Activated CD4-positive, alpha-beta memory T cell treated with anti-CD3 and anti-CD28 coated beads, Interleukin-2, amount 10 ng/mL, durations not matched to agents 7 days and 5 days (primary cell): ENCODE results near the gene DHX15. TPM values are rescaled to one million over a fixed set of nuclear protein-coding genes. Genes with fewer than 3 reads are reported as not detected.

Experiments
- CTCF ChIA-PET: fragments of 350-600 bp; sonication (Branson Sonifier 250); formaldehyde crosslinking; loops from one replicate; lab custom pipeline; 2021; ENCODE audit warnings: antibody characterized with exemption, inconsistent platforms; lab: Charles Lee
- POLR2A ChIA-PET: fragments of 350-600 bp; sonication (Branson Sonifier 250); formaldehyde crosslinking; loops from one replicate; lab custom pipeline; 2021; ENCODE audit warnings: antibody characterized with exemption; lab: Charles Lee
- DNase-seq: peaks from one replicate; pipeline ENCODE4 v3.0.0-alpha.2; 2020
- H3K27ac Mint-ChIP-seq: one replicate; pipeline ENCODE4 v1.8.0; 2021; ENCODE audit warnings: mild to moderate bottlenecking, mixed read lengths
- H3K27me3 Mint-ChIP-seq: one replicate; pipeline ENCODE4 v1.8.0; 2021; ENCODE audit warnings: mixed read lengths
- H3K36me3 Mint-ChIP-seq: one replicate; pipeline ENCODE4 v1.8.0; 2021; ENCODE audit warnings: low read depth, mixed read lengths
- H3K4me1 Mint-ChIP-seq: one replicate; pipeline ENCODE4 v1.8.0; 2021; ENCODE audit warnings: mixed read lengths
- H3K4me3 Mint-ChIP-seq: one replicate; pipeline ENCODE4 v1.8.0; 2021; ENCODE audit warnings: mild to moderate bottlenecking, mixed read lengths
- H3K9me3 Mint-ChIP-seq: one replicate; pipeline ENCODE4 v1.8.0; 2021; ENCODE audit warnings: mixed read lengths
- total RNA-seq, 2 experiments: library from RNA; stranded (reverse); gene quantifications; one replicate each; pipeline ENCODE4 v1.2.3, GENCODE V29; 2021

The DHX15 gene
- total RNA-seq, 2 experiments from 2014 or later, result 150 TPM

- no peak for DNase-seq
- Mint-ChIP-seq H3K36me3 (peaks cover 69% of the 10 kb centered on the region), H3K27me3 (no peaks in the 10 kb centered on the region), H3K4me1 (peaks cover 63% of the 10 kb centered on the region), H3K4me3 (no peak overlapping the region), H3K9me3 (peaks cover 2% of the 10 kb centered on the region), H3K27ac (no peak overlapping the region)
- ChIA-PET POLR2A (interaction anchor here (0.8 kb wide), 1 partner anchor 25 kb away, joined by 3 read pairs; the partner anchor contains the start of gene DHX15), CTCF (interaction anchor here (3.4 kb wide), 1 partner anchor 8 kb away, joined by 15 read pairs; no protein-coding TSS in a partner anchor)
Measured at GRCh38 chr4:24559032-24559821, 25.1 kb downstream of the DHX15 start.

- CTCF ChIA-PET, result interaction anchor here (0.8 to 1.6 kb wide), 2 partner anchors 19 to 27 kb away, joined by 3 to 6 read pairs; partner anchors contain the start of gene DHX15
- no peaks in the 10 kb centered on the region for H3K27me3 Mint-ChIP-seq
- H3K4me3 Mint-ChIP-seq, result no peak overlapping the region
- H3K36me3 Mint-ChIP-seq, result peaks cover 65% of the 10 kb centered on the region
- peaks cover 2% of the 10 kb centered on the region for H3K9me3 Mint-ChIP-seq
- peaks cover 64% of the 10 kb centered on the region for H3K4me1 Mint-ChIP-seq
- DNase-seq, result no peak
- peak overlapping the region; percentile 32 for H3K27ac Mint-ChIP-seq
- POLR2A ChIA-PET, result interaction anchor here (0.9 to 1.8 kb wide), 2 partner anchors 11 to 25 kb away, joined by 3 to 5 read pairs; no protein-coding TSS in a partner anchor
Measured at GRCh38 chr4:24557026-24558025, 27.0 kb downstream of the DHX15 start.

GRCh38 chr4:24551492-24552289 is 32.7 kb downstream of the DHX15 start:
- Mint-ChIP-seq H3K4me1 (peaks cover 43% of the 10 kb centered on the region), H3K27ac (peak overlapping the region; percentile 69), H3K4me3 (no peak overlapping the region), H3K36me3 (peaks cover 59% of the 10 kb centered on the region), H3K9me3 (no peaks in the 10 kb centered on the region), H3K27me3 (no peaks in the 10 kb centered on the region)
- DNase-seq, result no peak
- ChIA-PET CTCF (interaction anchor here (0.7 to 2.9 kb wide), 13 partner anchors 9 to 78 kb away, joined by 3 to 16 read pairs (median 5); partner anchors contain the start of gene DHX15), POLR2A (interaction anchor here (2.1 to 2.6 kb wide), 2 partner anchors 17 to 32 kb away, joined by 6 to 14 read pairs; partner anchors contain the start of gene DHX15)

GRCh38 chr4:24550441-24551175 is 33.7 kb downstream of the DHX15 start:
- ChIA-PET CTCF (interaction anchor here (1.2 to 2.9 kb wide), 7 partner anchors 10 to 61 kb away, joined by 3 to 16 read pairs (median 7); partner anchors contain the start of gene DHX15), POLR2A (interaction anchor here (0.6 to 2.6 kb wide), 4 partner anchors 12 to 41 kb away, joined by 3 to 14 read pairs (median 4); partner anchors contain the start of gene DHX15)
- Mint-ChIP-seq H3K36me3 (peaks cover 54% of the 10 kb centered on the region), H3K9me3 (no peaks in the 10 kb centered on the region), H3K4me1 (peaks cover 40% of the 10 kb centered on the region), H3K4me3 (no peak overlapping the region), H3K27ac (no peak overlapping the region), H3K27me3 (no peaks in the 10 kb centered on the region)
- no peak for DNase-seq

- no peak overlapping the region for H3K27ac Mint-ChIP-seq
- no peak overlapping the region for H3K4me3 Mint-ChIP-seq
- peaks cover 56% of the 10 kb centered on the region for H3K36me3 Mint-ChIP-seq
- H3K9me3 Mint-ChIP-seq, result no peaks in the 10 kb centered on the region
- POLR2A ChIA-PET, result interaction anchor here (0.9 kb wide), 1 partner anchor 13 kb away, joined by 4 read pairs; no protein-coding TSS in a partner anchor
- CTCF ChIA-PET, result no interaction called here
- no peak for DNase-seq
- H3K4me1 Mint-ChIP-seq, result peaks cover 55% of the 10 kb centered on the region
- no peaks in the 10 kb centered on the region for H3K27me3 Mint-ChIP-seq
Measured at GRCh38 chr4:24547979-24548378, 36.4 kb downstream of the DHX15 start.

GRCh38 chr4:24544208-24544988 is 40.0 kb downstream of the DHX15 start:
- Mint-ChIP-seq H3K9me3 (no peaks in the 10 kb centered on the region), H3K4me3 (no peak overlapping the region), H3K27ac (peak overlapping the region; percentile 33), H3K4me1 (peaks cover 50% of the 10 kb centered on the region), H3K27me3 (no peaks in the 10 kb centered on the region), H3K36me3 (peaks cover 72% of the 10 kb centered on the region)
- ChIA-PET CTCF (no interaction called here), POLR2A (interaction anchor here (1.0 kb wide), 1 partner anchor 9 kb away, joined by 3 read pairs; no protein-coding TSS in a partner anchor)
- DNase-seq, result no peak

GRCh38 chr4:24537025-24537424 is 47.3 kb downstream of the DHX15 start:
- peaks cover 27% of the 10 kb centered on the region for H3K4me1 Mint-ChIP-seq

GRCh38 chr4:24535399-24535798 is 49.0 kb downstream of the DHX15 start:
- H3K9me3 Mint-ChIP-seq, result no peaks in the 10 kb centered on the region
- H3K36me3 Mint-ChIP-seq, result peaks cover 76% of the 10 kb centered on the region
- ChIA-PET CTCF (interaction anchor here (1.4 kb wide), 1 partner anchor 11 kb away, joined by 4 read pairs; no protein-coding TSS in a partner anchor), POLR2A (no interaction called here)
- H3K27ac Mint-ChIP-seq, result no peak overlapping the region
- H3K4me1 Mint-ChIP-seq, result peaks cover 20% of the 10 kb centered on the region
- no peak overlapping the region for H3K4me3 Mint-ChIP-seq
- H3K27me3 Mint-ChIP-seq, result no peaks in the 10 kb centered on the region
- no peak for DNase-seq

More at GRCh38 chr4:24537025-24537424, 47.3 kb downstream of the DHX15 start:
- ChIA-PET POLR2A (interaction anchor here (1.1 to 1.4 kb wide), 2 partner anchors 45 to 48 kb away, joined by 3 read pairs; partner anchors contain the start of gene DHX15), CTCF (interaction anchor here (2.9 kb wide), 1 partner anchor 14 kb away, joined by 16 read pairs; no protein-coding TSS in a partner anchor)
- Mint-ChIP-seq H3K27ac (no peak overlapping the region), H3K9me3 (no peaks in the 10 kb centered on the region), H3K36me3 (peaks cover 78% of the 10 kb centered on the region), H3K27me3 (no peaks in the 10 kb centered on the region), H3K4me3 (no peak overlapping the region)
- DNase-seq, result no peak

- Mint-ChIP-seq H3K4me1 (peaks cover 11% of the 10 kb centered on the region), H3K9me3 (no peaks in the 10 kb centered on the region), H3K36me3 (peaks cover 78% of the 10 kb centered on the region), H3K27me3 (no peaks in the 10 kb centered on the region), H3K4me3 (no peak overlapping the region), H3K27ac (no peak overlapping the region)
- CTCF ChIA-PET, result interaction anchor here (1.1 kb wide), 1 partner anchor 45 kb away, joined by 3 read pairs; no protein-coding TSS in a partner anchor
- DNase-seq, result no peak
- POLR2A ChIA-PET, result no interaction called here
Measured at GRCh38 chr4:24533364-24533763, 51.0 kb downstream of the DHX15 start.

GRCh38 chr4:24529555-24529954 is 54.8 kb downstream of the DHX15 start:
- no peak for DNase-seq
- Mint-ChIP-seq H3K27me3 (no peaks in the 10 kb centered on the region), H3K36me3 (peaks cover 77% of the 10 kb centered on the region), H3K27ac (no peak overlapping the region), H3K9me3 (no peaks in the 10 kb centered on the region), H3K4me1 (no peaks in the 10 kb centered on the region), H3K4me3 (no peak overlapping the region)
- CTCF ChIA-PET, result no interaction called here
- POLR2A ChIA-PET, result no interaction called here
